Mesangial cell (primary cell): ENCODE data around the gene SKA3. TPM values are rescaled to one million over a fixed set of nuclear protein-coding genes. Genes with fewer than 3 reads are reported as not detected.

Experiments used
- total RNA-seq: library from RNA; depleted of rRNA; stranded (reverse); fragments of >200 nt; gene quantifications from 2 replicates; pipeline ENCODE4 v1.2.3, GENCODE V29; 2015

The SKA3 gene
- 1.9 and 23.5 TPM in 2 replicates for total RNA-seq

GRCh38 chr13:21176215-21176981 lies at the start of gene SKA3, which contains the start of gene MRPL57:
Gene SKA3, minus strand, starts transcription at chr13:21176552. Its CDS starts 75 bp downstream, at chr13:21176477.
Gene MRPL57, plus strand, starts transcription at chr13:21176658. Its CDS starts 259 bp downstream, at chr13:21176917.

Other genes starting within 250 kb of the SKA3 start
- 13.4 and 37.8 TPM in 2 replicates for gene LATS2, start 115.0 kb downstream of the SKA3 start, total RNA-seq
- 42.8 and 55.4 TPM in 2 replicates for gene SAP18, start 36.4 kb downstream of the SKA3 start, total RNA-seq
- 39.8 and 42.7 TPM in 2 replicates for gene MRPL57, start 106 bp upstream of the SKA3 start, total RNA-seq